ENCODE results near the gene STMN1.

DNA sequence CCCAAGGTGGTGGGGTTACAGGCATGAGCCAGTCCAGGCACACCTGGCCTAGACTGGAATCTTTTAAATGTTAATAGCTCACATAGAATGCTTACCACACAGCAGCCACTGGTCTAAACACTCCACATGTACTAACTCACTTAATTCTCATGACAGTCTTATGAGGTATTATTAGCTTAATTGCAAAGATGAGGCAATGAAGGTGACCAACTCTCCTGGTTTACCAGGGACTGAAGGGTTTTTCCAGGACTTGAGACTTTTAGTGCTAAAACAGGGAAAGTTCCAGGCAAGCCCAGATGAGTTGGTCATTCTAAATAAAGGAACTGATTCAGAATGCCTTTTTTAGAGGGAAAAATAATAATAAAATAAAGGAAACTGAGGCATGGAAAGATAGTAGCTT lies 7.0 kb upstream of the STMN1 start:
- TF ChIP-seq POLR2AphosphoS5 (IDR thresholded peaks at IDR 0.05; ENCODE audit: low read depth, low read length) (no peak), TAF1 (IDR thresholded peaks at IDR 0.05; ENCODE audit: borderline replicate concordance, low read depth, low read length) (no peak), POLR2A (IDR thresholded peaks at IDR 0.05; ENCODE audit: low read depth, low read length) (no peak)

All from GM12892 (cell line).